IPS DF 6.9 (cell line): ENCODE measurements around the gene HOXC9.

Experiments used
- DNase-seq: peaks from one replicate; pipeline ENCODE4 v3.0.0-alpha.2; 2013; ENCODE audit warnings: low read depth, low spot score
- H3K27ac ChIP-seq: one replicate; pipeline ENCODE4 v1.5.1; 2013; ENCODE audit warnings: low read length, control low read depth
- H3K27me3 ChIP-seq: 2 replicates; pipeline ENCODE4 v1.6.1; 2013; ENCODE audit warnings: mild to moderate bottlenecking, low read length; ENCODE audit not compliant: control insufficient read depth, insufficient read depth
- H3K36me3 ChIP-seq: 2 replicates; pipeline ENCODE4 v1.6.1; 2013; ENCODE audit warnings: low read length; ENCODE audit not compliant: control insufficient read depth, insufficient read depth
- H3K4me1 ChIP-seq: 2 replicates; pipeline ENCODE4 v1.6.1; 2013; ENCODE audit warnings: low read length; ENCODE audit not compliant: control insufficient read depth, insufficient read depth
- H3K4me3 ChIP-seq: 2 replicates; pipeline ENCODE4 v1.5.1; 2013; ENCODE audit warnings: mild to moderate bottlenecking, low read length
- H3K9me3 ChIP-seq: 2 replicates; pipeline ENCODE4 v1.6.1; 2013; ENCODE audit warnings: low read length, inconsistent platforms; ENCODE audit not compliant: control insufficient read depth, insufficient read depth
- WGBS: extraction: QIAGEN DNeasy Blood & Tissue Kit; methylation state at CpG from one replicate; pipeline ENCODE4 v1.1.7; 2013; ENCODE audit warnings: mixed read lengths, missing lambda C conversion rate; ENCODE audit not compliant: insufficient read length, insufficient coverage; 5-methylcytosine and 5-hydroxymethylcytosine counted together

HOXC9 gene

GRCh38 chr12:54000116-54001114 is at the start of gene HOXC9:
TSS of gene HOXC9 (plus strand) at chr12:54000161. CDS start at chr12:54000189, 28 bp downstream.
- H3K9me3 ChIP-seq = no peaks in the 10 kb centered on the region
- H3K27ac ChIP-seq = no peak within 1 kb of the TSS
- H3K4me1 ChIP-seq = peaks cover 5% of the 10 kb centered on the region; the same call in 1 of the 2 replicates
- DNase-seq = no peak
- no peaks in the 10 kb centered on the region for H3K36me3 ChIP-seq
- H3K27me3 ChIP-seq = peaks cover 100% of the 10 kb centered on the region
- no CpG with 5 or more reads among the region's 87 CpGs for WGBS
- no peak within 1 kb of the TSS for H3K4me3 ChIP-seq

GRCh38 chr12:53950437-53950773 is 49.6 kb upstream of the HOXC9 start:
- Histone ChIP-seq H3K27me3 (peaks cover 97% of the 10 kb centered on the region), H3K36me3 (no peaks in the 10 kb centered on the region), H3K4me3 (no peak overlapping the region), H3K4me1 (peaks cover 2% of the 10 kb centered on the region; the same call in 1 of the 2 replicates), H3K27ac (no peak overlapping the region), H3K9me3 (no peaks in the 10 kb centered on the region)
- no CpG with 5 or more reads among the region's 10 CpGs for WGBS
- DNase-seq = no peak

GRCh38 chr12:53950789-53951576 is 49.0 kb upstream of the HOXC9 start:
- WGBS = no CpG with 5 or more reads among the region's 34 CpGs
- no peak overlapping the region for H3K27ac ChIP-seq
- no peak overlapping the region for H3K4me3 ChIP-seq
- no peak for DNase-seq
- H3K27me3 ChIP-seq = peaks cover 97% of the 10 kb centered on the region
- no peaks in the 10 kb centered on the region for H3K9me3 ChIP-seq
- H3K36me3 ChIP-seq = no peaks in the 10 kb centered on the region
- H3K4me1 ChIP-seq = peaks cover 2% of the 10 kb centered on the region; the same call in 1 of the 2 replicates

GRCh38 chr12:53951577-53952334 is 48.2 kb upstream of the HOXC9 start:
- no peak overlapping the region for H3K27ac ChIP-seq
- H3K4me1 ChIP-seq = peaks cover 2% of the 10 kb centered on the region; the same call in 1 of the 2 replicates
- H3K9me3 ChIP-seq = no peaks in the 10 kb centered on the region
- H3K4me3 ChIP-seq = no peak overlapping the region
- H3K36me3 ChIP-seq = no peaks in the 10 kb centered on the region
- WGBS = no CpG with 5 or more reads among the region's 47 CpGs
- H3K27me3 ChIP-seq = peaks cover 97% of the 10 kb centered on the region
- no peak for DNase-seq

- Histone ChIP-seq H3K27ac (no peak overlapping the region), H3K4me3 (no peak overlapping the region), H3K9me3 (no peaks in the 10 kb centered on the region), H3K36me3 (no peaks in the 10 kb centered on the region), H3K27me3 (peaks cover 98% of the 10 kb centered on the region), H3K4me1 (peaks cover 2% of the 10 kb centered on the region; the same call in 1 of the 2 replicates)
- no CpG with 5 or more reads among the region's 13 CpGs for WGBS
- DNase-seq = no peak
These were observed 47.6 kb upstream of the HOXC9 start for GRCh38 chr12:53952335-53952694.

DNA sequence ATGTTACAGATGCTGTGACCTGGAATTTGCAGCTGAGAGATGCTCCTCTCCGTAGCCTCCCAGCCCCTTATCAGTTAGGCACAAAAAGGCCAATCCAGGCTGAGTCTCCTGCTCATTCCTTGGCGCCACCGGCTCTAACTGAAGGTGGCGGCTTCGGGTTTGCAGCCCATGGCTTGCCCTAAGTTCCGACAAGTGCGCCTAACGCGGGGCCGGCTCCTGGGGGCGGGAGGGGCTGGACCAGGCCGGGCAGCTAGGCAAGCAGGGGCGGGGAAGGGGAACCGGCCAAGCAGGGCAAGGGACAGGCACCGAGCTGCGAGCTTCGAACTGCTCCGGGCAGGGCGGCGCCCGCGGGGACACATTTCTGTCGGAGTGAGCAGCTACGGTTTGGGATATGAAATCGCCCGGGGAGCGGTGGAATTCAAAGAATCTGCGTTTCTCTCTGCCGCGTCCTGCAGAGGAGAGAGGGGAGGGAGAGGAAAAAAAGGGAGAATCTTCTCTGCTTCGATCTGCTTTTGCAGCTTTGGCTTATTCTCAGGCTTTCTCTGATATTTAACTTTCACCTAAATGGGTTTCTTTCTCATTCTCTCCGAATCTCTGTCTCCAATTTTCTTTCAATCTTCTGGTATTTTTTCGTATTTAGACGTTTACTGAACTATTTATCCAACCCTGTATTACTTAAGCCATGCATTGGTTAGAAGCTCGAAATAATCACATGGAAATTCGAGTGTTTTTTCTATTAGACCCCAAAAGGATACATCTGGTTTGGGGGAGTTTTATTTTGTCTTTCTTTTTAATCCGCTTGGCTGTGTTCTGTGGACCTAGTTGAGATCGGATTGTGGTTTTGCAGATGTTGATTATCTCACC is 46.9 kb upstream of the HOXC9 start:
- peaks cover 98% of the 10 kb centered on the region for H3K27me3 ChIP-seq
- no peak overlapping the region for H3K4me3 ChIP-seq
- no peak for DNase-seq
- H3K9me3 ChIP-seq = no peaks in the 10 kb centered on the region
- WGBS = no CpG with 5 or more reads among the region's 38 CpGs
- no peak overlapping the region for H3K27ac ChIP-seq
- peaks cover 2% of the 10 kb centered on the region; the same call in 1 of the 2 replicates for H3K4me1 ChIP-seq
- no peaks in the 10 kb centered on the region for H3K36me3 ChIP-seq

- Histone ChIP-seq H3K4me1 (peaks cover 2% of the 10 kb centered on the region; the same call in 1 of the 2 replicates), H3K27ac (no peak overlapping the region), H3K27me3 (peaks cover 97% of the 10 kb centered on the region), H3K36me3 (no peaks in the 10 kb centered on the region), H3K4me3 (no peak overlapping the region), H3K9me3 (no peaks in the 10 kb centered on the region)
- WGBS = no CpG with 5 or more reads among the region's 19 CpGs
- DNase-seq = no peak
These were observed 45.9 kb upstream of the HOXC9 start for GRCh38 chr12:53953831-53954693.

DNA sequence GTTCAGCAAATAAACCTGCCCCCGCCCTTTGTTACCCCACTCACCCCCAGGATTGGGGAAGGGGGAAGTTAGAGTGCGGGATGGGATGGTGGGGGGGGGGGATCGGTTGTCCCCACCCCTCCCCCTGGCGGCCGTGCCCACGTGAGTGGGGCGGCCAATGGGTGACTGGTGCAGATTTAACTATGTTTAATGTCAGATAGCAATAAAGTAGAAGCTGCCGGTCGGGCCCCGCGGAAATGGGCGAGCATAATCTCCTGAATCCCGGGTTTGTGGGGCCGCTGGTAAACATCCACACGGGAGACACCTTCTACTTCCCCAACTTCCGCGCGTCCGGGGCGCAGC is 45.3 kb upstream of the HOXC9 start, which contains the start of gene HOXC12:
TSS of gene HOXC12 (plus strand) at position 210 of the 342 bp plus-strand sequence. CDS start at position 237, 27 bp downstream.
- no CpG with 5 or more reads among the region's 20 CpGs for WGBS

More for the DNA sequence above, 45.3 kb upstream of the HOXC9 start, which contains the start of gene HOXC12:
- Histone ChIP-seq H3K27me3 (peaks cover 97% of the 10 kb centered on the region), H3K9me3 (no peaks in the 10 kb centered on the region), H3K36me3 (no peaks in the 10 kb centered on the region), H3K27ac (no peak within 1 kb of the TSS), H3K4me1 (peaks cover 2% of the 10 kb centered on the region; the same call in 1 of the 2 replicates), H3K4me3 (no peak within 1 kb of the TSS)
- no peak for DNase-seq
